GOT3 (cell line): Measurements from ENCODE around the gene CYP4X1.
"Not testable (repeated sequence)": the region's sequence is repeated elsewhere in the genome, so short reads cannot be mapped to it uniquely, and the experiment has no call there.

ENCODE experiments used
- DNase-seq: peaks from one replicate; lab custom pipeline; 2025; ENCODE audit warnings: mixed read lengths; lab: John Stamatoyannopoulos, UW

CYP4X1 gene, protein sequence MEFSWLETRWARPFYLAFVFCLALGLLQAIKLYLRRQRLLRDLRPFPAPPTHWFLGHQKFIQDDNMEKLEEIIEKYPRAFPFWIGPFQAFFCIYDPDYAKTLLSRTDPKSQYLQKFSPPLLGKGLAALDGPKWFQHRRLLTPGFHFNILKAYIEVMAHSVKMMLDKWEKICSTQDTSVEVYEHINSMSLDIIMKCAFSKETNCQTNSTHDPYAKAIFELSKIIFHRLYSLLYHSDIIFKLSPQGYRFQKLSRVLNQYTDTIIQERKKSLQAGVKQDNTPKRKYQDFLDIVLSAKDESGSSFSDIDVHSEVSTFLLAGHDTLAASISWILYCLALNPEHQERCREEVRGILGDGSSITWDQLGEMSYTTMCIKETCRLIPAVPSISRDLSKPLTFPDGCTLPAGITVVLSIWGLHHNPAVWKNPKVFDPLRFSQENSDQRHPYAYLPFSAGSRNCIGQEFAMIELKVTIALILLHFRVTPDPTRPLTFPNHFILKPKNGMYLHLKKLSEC

DNA sequence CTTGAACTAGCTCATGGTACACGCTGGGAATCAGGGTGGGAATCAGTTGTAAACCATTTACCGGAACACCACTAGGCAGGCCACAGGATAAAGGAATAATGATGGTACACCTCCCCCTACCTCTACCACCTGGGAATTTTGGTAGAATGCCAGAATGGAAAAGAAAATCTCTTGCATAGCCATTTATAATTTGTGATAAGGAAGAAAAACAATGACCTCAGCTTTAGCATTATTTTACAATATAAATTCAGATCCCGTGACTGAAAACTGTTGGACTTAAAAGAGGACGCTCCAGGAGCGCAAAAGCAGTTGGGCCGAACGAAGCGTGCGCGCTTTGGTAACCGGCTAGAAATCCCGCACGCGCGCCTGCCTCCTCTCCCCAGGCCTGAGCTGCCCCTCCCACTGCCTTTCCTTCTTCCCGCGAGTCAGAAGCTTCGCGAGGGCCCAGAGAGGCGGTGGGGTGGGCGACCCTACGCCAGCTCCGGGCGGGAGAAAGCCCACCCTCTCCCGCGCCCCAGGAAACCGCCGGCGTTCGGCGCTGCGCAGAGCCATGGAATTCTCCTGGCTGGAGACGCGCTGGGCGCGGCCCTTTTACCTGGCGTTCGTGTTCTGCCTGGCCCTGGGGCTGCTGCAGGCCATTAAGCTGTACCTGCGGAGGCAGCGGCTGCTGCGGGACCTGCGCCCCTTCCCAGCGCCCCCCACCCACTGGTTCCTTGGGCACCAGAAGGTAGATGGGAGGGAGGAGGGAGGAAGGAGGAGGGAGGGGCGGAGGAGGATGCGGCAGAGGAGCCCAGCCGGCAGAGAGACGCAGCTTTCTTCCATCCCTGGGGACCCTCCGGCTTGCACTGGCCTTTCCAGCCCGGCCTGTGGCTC lies at the start of gene CYP4X1:
Gene CYP4X1, plus strand, starts transcription at position 402 of the 873 bp plus-strand sequence. Its CDS starts 149 bp downstream, at position 551.
- DNase-seq = no peak

DNA sequence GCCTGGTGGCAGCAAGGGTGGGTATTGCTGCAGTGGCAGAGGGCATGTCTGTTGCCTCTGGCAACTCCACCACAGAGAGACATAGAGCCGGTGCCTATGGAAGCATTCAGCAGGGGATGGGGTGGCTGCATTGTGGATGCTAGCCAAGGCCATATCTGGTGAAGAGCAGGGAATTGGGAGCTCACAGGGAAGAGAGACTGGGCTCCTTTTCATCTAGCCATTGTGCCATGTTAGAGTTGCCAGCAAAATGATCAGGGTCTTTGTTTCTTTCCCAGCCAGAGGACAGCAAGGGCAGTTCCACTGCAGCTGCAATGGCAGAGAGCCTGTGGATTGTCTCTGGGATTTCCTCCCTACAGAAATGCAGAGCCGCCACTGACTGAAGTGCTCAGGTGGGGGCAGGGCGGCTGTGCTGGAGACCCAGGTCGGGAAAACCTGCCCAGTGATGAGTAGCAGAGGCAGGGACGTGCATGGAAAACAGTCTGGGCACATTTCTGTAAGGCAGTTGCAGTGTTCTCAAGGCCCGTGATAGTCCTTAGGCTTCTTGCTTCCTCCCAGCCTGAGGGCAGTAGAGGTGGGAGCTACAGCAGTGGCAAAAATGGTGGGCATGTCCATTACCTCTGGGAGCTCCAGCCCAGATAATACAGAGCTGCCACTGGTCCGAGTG lies 40.2 kb upstream of the CYP4X1 start:
- no peak for DNase-seq

DNA sequence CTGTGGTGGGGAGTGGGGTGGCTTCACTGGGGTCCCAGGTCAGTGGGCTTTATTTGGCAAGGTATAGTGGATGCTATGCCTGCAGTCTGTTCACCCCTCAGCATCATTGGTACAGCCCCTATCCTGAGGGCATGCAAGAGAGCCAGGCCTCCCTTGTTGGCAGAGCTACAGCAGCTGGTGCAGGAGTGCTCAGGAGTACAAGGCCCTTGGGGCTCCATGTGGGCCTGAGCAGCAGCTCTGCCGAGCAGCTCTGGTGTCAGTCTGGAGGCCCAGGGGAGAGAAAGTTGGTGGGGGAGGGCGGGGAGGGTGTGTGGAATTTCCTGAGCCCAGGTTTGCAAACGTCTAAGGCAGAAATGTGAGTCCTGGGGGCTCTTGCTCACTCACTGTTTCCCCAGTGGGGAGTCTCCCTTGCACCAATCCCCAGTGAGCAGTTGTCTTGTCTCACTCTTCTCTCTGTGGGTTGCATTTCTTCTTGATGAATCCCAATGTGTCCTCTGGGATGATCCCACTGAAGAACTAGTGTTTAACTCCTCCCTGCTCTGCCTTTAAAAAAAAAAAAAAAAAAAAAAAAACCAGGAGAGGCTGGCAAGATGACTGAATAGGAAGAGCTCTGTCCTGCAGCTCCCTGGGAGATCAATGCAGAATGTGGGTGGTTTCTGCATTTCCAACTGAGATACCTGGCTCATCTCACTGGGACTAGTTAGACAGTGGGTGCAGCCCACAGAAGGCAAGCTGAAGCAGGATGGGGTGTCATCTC lies 39.5 kb upstream of the CYP4X1 start:
- DNase-seq = no peak

DNA sequence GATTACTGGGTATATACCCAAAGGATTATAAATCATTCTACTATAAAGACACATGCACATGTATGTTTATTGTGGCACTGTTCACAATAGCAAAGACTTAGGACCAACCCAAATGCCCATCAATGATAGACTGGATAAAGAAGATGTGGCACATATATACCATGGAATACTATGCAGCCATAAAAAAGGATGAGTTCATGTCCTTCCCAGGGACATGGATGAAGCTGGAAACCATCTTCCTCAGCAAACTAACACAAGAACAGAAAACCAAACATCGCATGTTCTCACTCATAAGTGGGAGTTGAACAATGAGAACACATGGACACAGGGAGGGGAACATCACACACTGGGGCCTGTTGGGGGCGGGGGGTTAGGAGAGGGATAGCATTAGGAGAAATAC lies 32.9 kb upstream of the CYP4X1 start:
- DNase-seq = not testable (repeated sequence)

DNA sequence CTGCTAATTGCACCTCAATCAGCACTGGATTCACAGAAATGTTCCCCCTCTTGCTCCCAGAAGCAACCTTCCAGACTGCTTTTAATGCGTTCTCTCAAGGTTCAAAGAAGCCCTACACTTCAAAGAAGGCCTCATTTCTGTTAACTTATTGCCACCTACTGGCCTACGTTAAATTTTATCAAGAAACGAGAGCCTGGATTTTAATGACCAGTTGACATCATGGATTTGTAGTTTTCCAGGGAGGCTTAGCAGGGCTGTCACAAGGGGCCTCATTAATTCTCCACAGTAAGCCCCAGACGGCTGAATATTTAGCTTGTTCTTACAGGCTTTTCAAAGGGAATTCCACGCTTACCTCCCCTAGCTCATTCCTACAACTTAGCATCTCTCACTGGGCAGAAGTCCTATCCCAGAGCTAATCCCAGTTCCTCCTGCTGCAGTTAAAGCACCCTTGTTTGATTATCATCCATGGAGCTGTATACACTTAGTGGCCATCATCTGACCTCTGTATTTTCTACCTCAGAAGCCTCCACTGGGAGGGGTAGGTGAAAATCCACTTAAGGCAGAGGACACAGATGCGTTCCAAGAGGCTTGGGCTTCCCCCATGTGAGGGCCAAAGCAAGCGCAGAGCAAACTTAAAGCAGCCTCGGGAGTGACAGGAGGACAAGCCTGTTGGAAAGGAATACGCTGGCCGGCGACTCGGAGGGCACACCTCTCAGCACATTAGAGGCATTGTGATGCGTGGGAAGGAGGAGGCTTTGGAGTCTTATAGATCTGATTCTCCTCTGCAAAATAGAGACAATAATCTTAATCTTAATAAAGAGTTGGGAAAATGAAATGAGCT lies 32.2 kb upstream of the CYP4X1 start:
- no peak for DNase-seq

DNA sequence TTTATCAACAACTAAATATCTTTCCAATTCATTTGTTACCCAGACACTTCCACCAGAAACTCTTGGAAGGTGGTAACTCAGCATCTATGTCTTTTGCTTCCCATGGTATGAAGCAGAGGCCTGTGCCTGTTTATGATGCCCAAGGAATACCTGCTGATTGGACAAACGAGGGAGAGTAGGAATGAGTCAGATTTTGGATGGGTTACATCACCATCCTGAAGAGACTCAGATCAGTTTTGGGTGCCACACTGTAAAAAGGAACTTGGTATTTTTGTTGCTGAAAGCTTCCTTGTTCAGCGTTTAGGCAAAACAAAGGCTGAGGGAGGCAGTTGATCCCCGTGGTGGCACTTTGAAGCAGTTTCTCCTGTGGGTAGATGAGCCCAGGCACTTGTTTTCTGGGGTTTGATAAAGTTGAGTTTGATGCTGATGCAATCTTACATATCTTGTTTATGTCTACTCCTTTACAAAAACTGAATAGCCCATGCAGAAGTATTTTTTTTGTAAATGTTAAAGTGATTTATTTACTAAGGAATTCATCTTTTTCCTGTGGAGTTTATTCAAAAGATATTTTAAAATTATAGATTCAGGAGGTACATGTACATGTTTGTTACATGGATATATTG lies 26.7 kb upstream of the CYP4X1 start:
- DNase-seq = no peak

DNA sequence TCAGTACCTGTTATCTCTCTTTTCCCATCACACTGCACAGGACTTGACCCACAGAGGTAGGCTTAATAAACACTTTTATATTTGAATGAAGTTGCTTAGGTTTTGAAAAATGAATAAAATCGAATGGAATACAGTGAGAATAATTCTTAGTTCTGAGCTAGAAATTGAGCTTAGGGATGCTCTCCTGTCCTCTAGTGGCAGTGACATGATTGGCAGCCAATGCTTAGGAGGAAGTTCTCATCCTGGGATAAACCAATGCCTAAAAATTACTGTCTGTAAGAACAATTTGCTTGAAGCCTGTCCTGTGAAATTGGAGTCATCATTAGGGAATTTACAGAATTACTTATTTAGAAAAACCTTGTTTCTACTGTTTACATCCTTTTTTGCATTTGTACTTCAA lies 21.3 kb upstream of the CYP4X1 start:
- DNase-seq = no peak

DNA sequence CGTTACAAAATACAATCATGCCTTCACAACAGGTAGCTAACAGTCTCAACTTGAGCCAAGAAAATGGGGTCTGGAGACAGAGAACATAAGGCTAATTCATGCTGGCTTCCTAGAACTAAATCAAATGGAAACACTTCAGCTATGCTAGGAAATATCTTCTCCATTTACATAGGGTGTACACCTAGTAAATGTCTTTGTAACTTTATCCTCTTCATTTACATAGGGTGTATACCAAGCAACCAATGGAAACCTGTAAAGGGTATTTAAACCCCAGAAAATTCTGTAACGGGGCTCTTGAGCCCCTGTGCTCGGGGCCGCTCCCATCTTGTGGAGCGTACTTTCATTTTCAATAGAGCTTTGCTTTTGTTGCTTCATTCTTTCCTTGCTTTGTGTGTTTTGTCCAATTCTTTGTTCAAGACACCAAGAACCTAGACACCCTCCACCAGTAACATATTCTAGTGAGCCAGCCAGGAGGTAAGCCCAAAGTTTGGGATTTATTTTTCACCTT lies 19.5 kb upstream of the CYP4X1 start:
- no peak for DNase-seq

DNA sequence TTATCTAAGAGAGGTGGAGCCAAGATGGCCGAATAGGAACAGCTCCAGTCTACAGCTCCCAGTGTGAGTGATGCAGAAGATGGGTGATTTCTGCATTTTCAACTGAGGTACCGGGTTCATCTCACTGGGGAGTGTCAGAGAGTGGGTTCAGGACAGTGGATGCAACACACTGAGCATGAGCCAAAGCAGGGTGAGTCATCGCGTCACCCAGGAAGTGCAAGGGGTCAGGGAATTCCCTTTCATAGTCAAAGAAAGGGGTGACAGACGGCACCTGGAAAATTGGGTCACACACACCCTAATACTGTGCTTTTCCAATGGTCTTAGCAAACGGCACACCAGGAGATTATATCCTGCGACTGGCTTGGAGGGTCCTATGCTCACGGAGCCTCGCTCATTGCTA lies 17.0 kb upstream of the CYP4X1 start:
- not testable (repeated sequence) for DNase-seq

DNA sequence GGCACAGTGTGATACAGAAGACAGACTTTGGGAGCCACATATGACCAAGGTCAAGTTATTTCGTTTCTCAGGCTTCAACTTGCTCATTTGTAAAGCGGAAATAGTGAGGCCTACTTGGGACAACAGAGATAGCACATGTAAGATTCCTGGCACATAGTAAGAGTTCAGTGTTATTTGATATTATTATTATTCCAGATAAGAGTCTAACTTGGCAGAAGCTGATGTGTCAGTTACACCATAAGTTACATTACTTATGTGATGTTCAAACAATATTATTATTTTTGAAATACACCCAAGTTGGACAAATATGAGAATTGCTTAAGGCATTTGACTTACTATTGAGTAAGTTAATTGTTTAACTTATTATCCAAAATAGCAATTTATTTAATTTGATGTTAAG lies 10.2 kb upstream of the CYP4X1 start:
- DNase-seq = no peak

DNA sequence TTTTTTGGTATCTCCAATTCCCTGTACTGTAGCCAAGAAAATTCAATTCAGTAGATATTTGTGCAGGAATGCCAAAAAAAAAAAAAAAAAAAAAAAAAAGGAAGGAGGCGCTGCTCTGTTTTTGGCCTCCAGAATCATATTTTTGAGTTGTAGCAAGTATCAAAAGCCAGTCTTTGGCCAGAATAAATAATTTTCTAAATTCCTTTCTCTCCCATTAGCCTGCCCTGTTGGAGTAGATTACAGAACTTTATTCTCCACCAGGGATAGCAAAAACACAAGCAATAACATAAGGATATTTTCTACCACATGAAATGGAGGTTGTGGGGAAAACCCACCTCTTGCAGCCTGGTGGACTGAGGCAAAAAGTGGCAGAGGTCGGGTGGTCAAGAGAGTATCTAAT lies 2.4 kb upstream of the CYP4X1 start:
- no peak for DNase-seq

DNA sequence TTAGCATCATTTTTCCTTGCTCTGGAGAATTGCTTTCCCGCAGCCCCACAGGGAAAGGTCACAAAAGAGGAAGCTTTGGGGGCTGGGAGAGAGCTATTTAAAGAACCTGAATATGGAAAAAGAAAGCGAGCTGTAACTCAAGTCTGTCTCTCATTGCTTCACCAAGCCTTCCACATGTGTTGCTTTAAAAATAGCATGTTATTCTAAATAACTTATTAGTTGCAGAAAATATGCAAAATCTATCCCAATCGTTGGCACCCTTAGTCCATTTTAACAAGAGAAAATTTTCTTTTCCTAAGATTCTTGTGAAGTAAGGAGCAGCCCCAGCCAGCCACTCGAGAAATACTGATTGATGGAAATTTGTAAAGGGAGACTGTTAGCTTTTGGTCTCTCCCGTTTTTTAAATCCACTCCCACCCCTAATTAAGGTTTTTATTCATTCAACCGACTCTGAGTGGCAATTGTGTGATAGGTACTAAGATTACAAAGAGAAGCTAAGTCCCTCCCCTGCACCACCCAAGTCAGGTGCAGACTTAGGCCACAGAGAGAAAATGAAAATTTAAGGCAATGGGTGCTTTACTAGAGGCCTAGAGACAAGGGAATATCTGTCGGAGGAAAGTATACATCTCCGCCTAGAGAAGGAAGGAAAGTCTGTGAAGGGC lies 802 bp downstream of the CYP4X1 start:
- no peak for DNase-seq

DNA sequence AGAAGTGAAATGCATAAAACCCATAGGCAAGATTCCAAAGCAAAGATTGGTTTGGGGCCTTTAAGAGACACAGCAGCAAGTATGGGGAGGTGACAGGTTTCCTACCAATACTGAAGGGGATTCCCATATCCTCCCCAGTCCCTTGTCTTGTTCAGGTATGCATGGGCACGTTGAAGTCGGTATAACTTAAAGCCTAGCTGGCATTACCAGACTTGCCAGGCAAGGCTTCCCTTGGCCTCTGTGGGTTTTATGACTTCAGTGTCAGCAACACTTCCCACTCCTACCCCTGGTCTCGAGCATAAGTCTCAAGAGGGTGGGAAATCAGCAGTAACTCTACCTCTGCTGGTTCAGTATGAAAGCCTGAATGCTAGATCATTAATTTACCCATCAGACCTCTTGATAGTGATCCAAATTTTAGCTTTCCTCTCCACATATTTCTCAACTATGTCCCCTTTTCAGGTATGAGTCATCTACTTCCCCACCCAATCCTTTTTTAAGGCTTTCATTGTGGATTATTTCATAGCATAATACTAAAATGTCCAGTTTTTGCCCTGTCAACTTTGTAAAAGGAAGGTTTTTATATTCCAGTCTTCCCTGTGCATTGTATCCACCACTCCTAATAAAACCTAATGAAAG lies 6.8 kb downstream of the CYP4X1 start:
- no peak for DNase-seq

DNA sequence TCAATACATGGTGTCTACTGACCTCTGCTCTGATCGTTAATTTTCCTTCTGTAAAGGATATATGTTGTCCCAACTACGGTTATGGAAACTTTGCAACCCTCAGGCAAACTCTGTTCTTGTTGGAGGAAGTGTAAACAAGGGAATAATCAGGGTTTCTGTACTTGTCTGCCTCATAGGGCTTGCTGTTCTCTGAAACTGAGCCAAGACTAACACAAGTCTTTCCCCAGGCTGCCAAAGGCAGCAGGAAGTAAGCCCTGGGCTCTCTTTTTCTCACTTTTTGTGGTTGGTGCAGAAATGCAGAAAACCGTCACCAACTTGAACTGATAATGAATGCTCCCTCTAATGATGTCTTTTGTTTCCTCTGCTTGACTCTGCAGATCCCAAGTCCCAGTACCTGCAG lies 7.6 kb downstream of the CYP4X1 start:
- no peak for DNase-seq

DNA sequence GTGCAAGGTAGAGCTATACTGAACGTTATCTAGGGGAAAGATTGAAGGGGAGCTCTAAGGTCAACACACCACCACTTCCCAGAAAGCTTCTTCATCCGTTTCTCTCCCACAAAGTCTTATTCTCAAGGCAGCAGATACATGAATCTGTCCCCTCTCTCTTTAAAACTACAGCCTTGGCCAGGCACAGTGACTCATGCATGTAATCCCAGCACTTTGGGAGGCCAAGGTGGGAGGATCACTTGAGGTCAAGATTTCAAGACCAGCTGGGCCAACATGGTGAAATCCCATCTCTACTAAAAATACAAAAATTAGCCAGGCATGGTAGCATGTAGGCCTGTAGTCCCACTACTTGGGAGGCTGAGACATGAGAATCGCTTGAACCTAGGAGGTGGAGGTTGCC lies 8.1 kb downstream of the CYP4X1 start:
- DNase-seq = no peak

DNA sequence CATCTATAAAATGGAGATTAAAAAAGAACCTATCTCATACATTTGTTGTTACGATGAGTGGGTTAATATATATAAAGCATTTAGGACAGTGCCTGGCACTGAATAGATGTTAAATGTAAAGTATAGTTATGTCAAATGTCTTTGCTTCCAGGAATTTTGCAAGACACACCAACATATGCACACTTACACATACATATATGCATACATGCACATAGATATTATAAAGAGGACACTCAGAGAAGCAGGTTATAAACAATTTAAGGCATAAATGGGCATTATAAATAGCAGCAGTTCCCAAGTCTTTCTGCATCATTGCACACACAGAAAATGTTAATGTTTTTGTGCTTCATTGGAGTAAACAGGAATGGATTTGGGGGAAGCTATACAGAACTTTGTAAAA lies 13.3 kb downstream of the CYP4X1 start:
- no peak for DNase-seq

DNA sequence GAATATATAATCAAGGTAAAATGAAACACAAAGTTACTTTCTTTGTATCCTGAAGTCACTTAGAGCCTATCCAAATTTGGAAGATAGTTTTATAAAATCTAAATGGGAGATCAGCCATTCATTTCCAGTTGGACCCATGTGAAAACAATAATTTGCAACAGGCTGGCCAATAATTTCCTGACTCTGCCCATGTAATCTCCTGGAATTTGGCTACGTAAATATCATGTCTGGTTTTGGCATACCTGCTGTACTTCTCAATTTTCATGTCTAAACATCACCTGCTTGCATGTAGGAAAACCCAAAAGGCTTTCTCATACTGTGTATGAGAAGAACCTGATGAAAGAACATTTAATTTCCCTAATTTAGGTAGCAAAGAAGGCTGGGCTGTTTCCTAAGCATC lies 35.9 kb downstream of the CYP4X1 start:
- DNase-seq = no peak

DNA sequence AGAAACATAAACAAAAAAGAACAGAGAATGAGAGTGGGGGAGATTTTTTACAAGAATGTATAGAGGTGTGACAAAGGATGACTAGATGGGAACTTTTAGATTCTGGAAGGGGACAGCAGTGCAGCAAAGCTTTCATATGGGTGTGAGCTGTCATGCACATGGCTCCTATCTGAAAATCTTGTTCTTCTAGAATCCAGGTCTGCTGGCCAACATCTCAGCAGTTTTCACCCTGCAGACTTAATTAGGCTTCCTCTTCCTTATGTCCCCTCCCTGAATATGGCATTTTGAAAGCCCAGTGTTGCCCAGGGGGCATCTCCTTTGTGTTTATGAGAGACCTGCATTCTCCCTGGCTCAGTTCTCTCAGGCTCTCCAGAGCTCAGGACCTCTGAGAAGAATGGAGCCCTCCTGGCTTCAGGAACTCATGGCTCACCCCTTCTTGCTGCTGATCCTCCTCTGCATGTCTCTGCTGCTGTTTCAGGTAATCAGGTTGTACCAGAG lies 43.7 kb downstream of the CYP4X1 start, which contains the start of gene CYP4Z1:
Gene CYP4Z1, plus strand, starts transcription at position 135 of the 498 bp plus-strand sequence. Its CDS starts 260 bp downstream, at position 395.
- no peak for DNase-seq

DNA sequence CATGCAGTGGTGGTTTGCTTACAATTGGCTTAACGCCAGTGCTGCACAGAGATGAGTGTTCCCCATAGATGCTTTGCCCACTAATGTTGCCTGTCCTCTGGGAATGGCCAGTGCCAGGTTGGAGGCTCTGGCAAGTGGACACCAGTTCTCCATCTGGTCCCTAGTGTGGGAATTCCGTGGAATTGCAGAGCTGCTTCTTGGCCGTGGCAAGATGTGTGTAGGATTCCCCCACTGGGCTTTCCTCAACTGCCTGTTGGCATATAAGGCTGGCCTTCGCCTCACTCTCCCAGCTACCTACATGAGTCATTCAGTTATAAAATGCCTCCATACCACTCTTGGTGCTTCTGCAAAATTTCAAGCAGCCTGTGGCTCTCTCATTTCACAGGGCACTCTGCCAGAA lies 45.6 kb downstream of the CYP4X1 start:
- DNase-seq = not testable (repeated sequence)
